Activated T-helper 1 cell treated with anti-CD3 and anti-CD28 coated beads, Interleukin-12 subunit alpha, Interleukin-12 subunit beta, Interleukin-2, Interleukin-4 antibody, amounts not matched to agents 30 ng/mL and 10 ng/mL and 1 ng/mL, durations not matched to agents 14 hours and 24 hours and 36 hours (primary cell): ENCODE measurements around the gene MCU. TPM values are rescaled to one million over a fixed set of nuclear protein-coding genes. Genes with fewer than 3 reads are reported as not detected.
A peak's percentile ranks its signal among the peaks of the same experiment; 100 is the strongest.
"Not testable (repeated sequence)": the region's sequence is repeated elsewhere in the genome, so short reads cannot be mapped to it uniquely, and the experiment has no call there.

ENCODE experiments used
- DNase-seq: peaks from one replicate; pipeline ENCODE4 v3.0.0; 2021; ENCODE audit warnings: low spot score
- H3K27ac Mint-ChIP-seq: one replicate; pipeline ENCODE4 v1.8.0; 2021; ENCODE audit warnings: mild to moderate bottlenecking, mixed read lengths
- H3K27me3 Mint-ChIP-seq: one replicate; pipeline ENCODE4 v1.8.0; 2022; ENCODE audit warnings: mild to moderate bottlenecking, moderate library complexity, mixed read lengths; ENCODE audit not compliant: insufficient read depth
- H3K36me3 Mint-ChIP-seq: one replicate; pipeline ENCODE4 v1.8.0; 2021; ENCODE audit warnings: low read depth, mixed read lengths
- H3K4me1 Mint-ChIP-seq: one replicate; pipeline ENCODE4 v1.8.0; 2021; ENCODE audit warnings: low read depth, mixed read lengths
- H3K4me3 Mint-ChIP-seq: one replicate; pipeline ENCODE4 v1.8.0; 2021; ENCODE audit warnings: mild to moderate bottlenecking, moderate library complexity, mixed read lengths
- H3K9me3 Mint-ChIP-seq: one replicate; pipeline ENCODE4 v1.8.0; 2021; ENCODE audit warnings: mixed read lengths
- intact Hi-C: fragments of 100-400 bp; cut with micrococcal nuclease; formaldehyde crosslinking; loops from one replicate; pipeline ENCODE4 v1.15.1; 2024
- total RNA-seq: library from RNA; stranded (reverse); gene quantifications from 2 replicates; pipeline ENCODE4 v1.2.3, GENCODE V29; 2022

Gene MCU
- total RNA-seq, 1 donor from 2014 or later = 17.5 TPM

GRCh38 chr10:72691470-72691862 lies 477 bp upstream of the MCU start:
- H3K27me3 Mint-ChIP-seq = peaks cover 7% of the 10 kb centered on the region
- peak overlapping the region; percentile 21 for H3K27ac Mint-ChIP-seq
- H3K4me1 Mint-ChIP-seq = peaks cover 37% of the 10 kb centered on the region
- no peaks in the 10 kb centered on the region for H3K9me3 Mint-ChIP-seq
- H3K4me3 Mint-ChIP-seq = peak overlapping the region; percentile 85
- intact Hi-C loops = loop anchor here (5.0 to 10.0 kb wide), 4 partner anchors 373 to 803 kb away; partner anchors contain the start of genes ECD, FAM149B1 and PPP3CB
- H3K36me3 Mint-ChIP-seq = peaks cover 2% of the 10 kb centered on the region
- no peak for DNase-seq

GRCh38 chr10:72692744-72692993 lies 726 bp downstream of the MCU start:
- DNase-seq = no peak

GRCh38 chr10:72692994-72693781 lies 1.2 kb downstream of the MCU start:
- H3K4me1 Mint-ChIP-seq = peaks cover 37% of the 10 kb centered on the region
- intact Hi-C loops = loop anchor here (1.0 to 10.0 kb wide), 10 partner anchors 16 to 802 kb away; partner anchors contain the start of genes DNAJB12, ECD, FAM149B1 and MICU1

More at GRCh38 chr10:72692744-72692993, 726 bp downstream of the MCU start:
- H3K9me3 Mint-ChIP-seq = no peaks in the 10 kb centered on the region
- intact Hi-C loops = loop anchor here (1.0 to 10.0 kb wide), 10 partner anchors 16 to 802 kb away; partner anchors contain the start of genes DNAJB12, ECD, FAM149B1 and MICU1
- peaks cover 37% of the 10 kb centered on the region for H3K4me1 Mint-ChIP-seq
- peaks cover 4% of the 10 kb centered on the region for H3K27me3 Mint-ChIP-seq
- H3K36me3 Mint-ChIP-seq = peaks cover 2% of the 10 kb centered on the region
- H3K27ac Mint-ChIP-seq = peak overlapping the region; percentile 66
- peak overlapping the region; percentile 85 for H3K4me3 Mint-ChIP-seq

DNA sequence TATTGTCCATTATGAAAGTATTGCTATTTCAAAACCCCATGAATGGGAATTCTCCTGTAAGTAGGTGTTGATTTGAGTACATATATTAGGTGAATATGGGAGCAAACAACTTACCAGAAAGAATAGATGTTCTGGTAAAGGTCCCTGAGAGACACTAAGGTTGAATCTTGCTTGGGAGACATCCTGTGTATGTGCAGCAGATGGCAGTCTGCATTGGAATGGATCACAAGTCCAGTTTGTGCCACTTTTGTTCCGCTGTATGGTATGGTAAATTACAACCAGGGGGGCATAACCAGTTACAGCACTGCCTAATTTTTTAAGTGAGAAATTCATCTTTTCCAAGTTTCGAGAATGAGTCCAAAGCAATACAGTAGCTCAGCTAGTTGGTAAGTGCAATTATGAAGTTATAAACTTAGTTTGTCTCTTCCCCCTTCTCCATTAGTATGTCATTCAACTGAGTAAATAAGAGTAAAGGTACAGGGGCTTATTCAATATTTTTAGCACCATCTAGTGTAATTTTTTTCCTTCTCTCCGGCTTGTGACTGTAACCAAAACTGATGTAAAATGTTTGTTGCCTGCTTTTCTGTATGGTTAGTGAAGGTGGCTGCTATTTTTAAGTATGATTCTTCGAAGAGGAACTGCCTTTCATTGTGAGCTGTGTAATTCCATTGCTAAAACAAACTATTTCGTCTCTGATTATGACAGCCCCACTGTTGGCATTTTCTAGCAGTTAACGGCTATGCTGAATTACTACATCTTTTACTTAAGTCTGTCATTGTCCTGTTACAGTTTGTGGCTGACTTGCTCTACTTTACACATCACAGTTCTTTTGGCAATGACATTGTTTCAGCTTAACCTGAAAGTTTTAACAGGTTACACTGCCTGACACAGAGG lies 2.8 kb downstream of the MCU start:
- Mint-ChIP-seq H3K27ac (no peak overlapping the region), H3K4me1 (peaks cover 37% of the 10 kb centered on the region), H3K4me3 (peak overlapping the region; percentile 38), H3K27me3 (peaks cover 3% of the 10 kb centered on the region), H3K9me3 (no peaks in the 10 kb centered on the region), H3K36me3 (peaks cover 2% of the 10 kb centered on the region)
- no peak for DNase-seq
- intact Hi-C loops = loop anchor here (5.0 to 10.0 kb wide), 4 partner anchors 370 to 800 kb away; partner anchors contain the start of genes ECD, FAM149B1 and PPP3CB

More at GRCh38 chr10:72692994-72693781, 1.2 kb downstream of the MCU start:
- Mint-ChIP-seq H3K36me3 (peaks cover 2% of the 10 kb centered on the region), H3K9me3 (no peaks in the 10 kb centered on the region), H3K27me3 (peaks cover 3% of the 10 kb centered on the region), H3K4me3 (peak overlapping the region; percentile 85), H3K27ac (peak overlapping the region; percentile 66)
- DNase-seq = no peak

GRCh38 chr10:72695496-72695895 lies 3.6 kb downstream of the MCU start:
- Mint-ChIP-seq H3K4me3 (no peak overlapping the region), H3K4me1 (peaks cover 31% of the 10 kb centered on the region), H3K36me3 (peaks cover 2% of the 10 kb centered on the region), H3K27me3 (no peaks in the 10 kb centered on the region), H3K9me3 (no peaks in the 10 kb centered on the region), H3K27ac (peak overlapping the region; percentile 16)
- DNase-seq = no peak
- intact Hi-C loops = loop anchor here (10.0 kb wide), 2 partner anchors 369 to 799 kb away; partner anchors contain the start of gene PPP3CB

DNA sequence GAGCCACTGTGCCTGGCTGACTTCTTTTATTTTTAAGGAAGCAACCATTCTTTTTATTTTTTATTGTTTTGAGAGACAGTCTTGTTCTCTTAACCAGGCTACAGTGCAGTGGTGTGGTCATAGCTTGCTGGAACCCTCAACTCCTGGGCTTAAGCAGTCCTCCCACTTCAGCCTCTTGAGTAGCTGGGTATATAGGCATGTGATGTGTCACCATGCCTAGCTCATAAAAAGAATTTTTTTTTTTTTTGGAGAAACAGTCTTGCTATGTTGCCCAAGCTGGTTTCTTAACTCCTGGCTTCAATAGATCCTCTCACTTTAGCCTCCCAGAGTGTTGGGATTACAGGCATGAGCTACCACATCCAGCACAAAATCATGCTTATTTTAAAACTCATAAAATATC lies 5.8 kb downstream of the MCU start:
- H3K27ac Mint-ChIP-seq = no peak overlapping the region
- peaks cover 35% of the 10 kb centered on the region for H3K4me1 Mint-ChIP-seq
- no peak overlapping the region for H3K4me3 Mint-ChIP-seq
- no peaks in the 10 kb centered on the region for H3K9me3 Mint-ChIP-seq
- DNase-seq = no peak
- intact Hi-C loops = loop anchor here (10.0 kb wide), 2 partner anchors 367 to 797 kb away; partner anchors contain the start of gene PPP3CB
- no peaks in the 10 kb centered on the region for H3K27me3 Mint-ChIP-seq
- H3K36me3 Mint-ChIP-seq = peaks cover 2% of the 10 kb centered on the region

DNA sequence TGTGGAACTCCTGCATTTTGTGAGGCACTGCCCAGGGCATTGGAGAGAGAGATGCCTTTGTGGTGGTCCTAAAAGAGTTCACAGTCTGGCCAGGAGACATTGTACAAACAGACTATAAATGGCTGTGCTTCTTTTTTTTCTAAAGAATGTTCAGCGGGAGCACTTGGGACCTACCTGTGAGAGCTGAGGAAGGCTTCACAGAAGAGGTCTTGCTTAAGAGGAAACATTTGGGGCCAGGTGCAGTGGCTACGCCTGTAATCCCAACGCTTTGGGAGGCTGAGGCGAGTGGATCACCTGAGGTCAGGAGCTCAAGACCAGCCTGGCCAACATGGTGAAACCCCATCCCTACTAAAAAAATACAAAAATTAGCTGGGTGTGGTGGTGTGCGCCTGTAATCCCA lies 10.5 kb downstream of the MCU start:
- H3K4me3 Mint-ChIP-seq, H3K9me3 Mint-ChIP-seq, H3K27me3 Mint-ChIP-seq, H3K36me3 Mint-ChIP-seq, intact Hi-C loops, DNase-seq, H3K27ac Mint-ChIP-seq: not testable (repeated sequence)
- H3K4me1 Mint-ChIP-seq = peaks cover 20% of the 10 kb centered on the region

- H3K36me3 Mint-ChIP-seq = no peaks in the 10 kb centered on the region
- intact Hi-C loops = no loop called here
- no peak overlapping the region for H3K27ac Mint-ChIP-seq
- no peak overlapping the region for H3K4me3 Mint-ChIP-seq
- peaks cover 20% of the 10 kb centered on the region for H3K4me1 Mint-ChIP-seq
- peaks cover under 1% of the 10 kb centered on the region for H3K27me3 Mint-ChIP-seq
- no peak for DNase-seq
- H3K9me3 Mint-ChIP-seq = no peaks in the 10 kb centered on the region
These were observed 11.1 kb downstream of the MCU start for GRCh38 chr10:72702868-72703581.

DNA sequence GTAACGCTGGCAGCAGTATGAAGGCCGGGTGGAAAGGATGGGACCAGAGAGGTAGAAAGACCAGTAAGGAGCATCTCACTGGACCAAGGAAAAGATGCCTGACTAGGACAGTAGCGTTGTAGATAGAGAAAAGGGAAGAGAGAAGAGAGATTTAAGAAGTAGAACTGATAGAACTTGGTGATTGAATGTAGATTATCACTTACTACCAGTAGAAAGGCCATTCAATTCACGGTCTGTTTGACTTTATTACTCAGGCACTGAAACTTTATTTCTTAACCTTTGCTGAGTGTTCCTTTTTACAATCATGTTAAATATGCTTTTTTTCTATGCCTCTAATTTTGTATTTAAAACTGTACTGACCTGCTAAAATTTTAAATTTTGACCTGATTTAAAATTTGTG lies 12.2 kb downstream of the MCU start:
- H3K27ac Mint-ChIP-seq = no peak overlapping the region
- H3K9me3 Mint-ChIP-seq = no peaks in the 10 kb centered on the region
- DNase-seq = no peak

DNA sequence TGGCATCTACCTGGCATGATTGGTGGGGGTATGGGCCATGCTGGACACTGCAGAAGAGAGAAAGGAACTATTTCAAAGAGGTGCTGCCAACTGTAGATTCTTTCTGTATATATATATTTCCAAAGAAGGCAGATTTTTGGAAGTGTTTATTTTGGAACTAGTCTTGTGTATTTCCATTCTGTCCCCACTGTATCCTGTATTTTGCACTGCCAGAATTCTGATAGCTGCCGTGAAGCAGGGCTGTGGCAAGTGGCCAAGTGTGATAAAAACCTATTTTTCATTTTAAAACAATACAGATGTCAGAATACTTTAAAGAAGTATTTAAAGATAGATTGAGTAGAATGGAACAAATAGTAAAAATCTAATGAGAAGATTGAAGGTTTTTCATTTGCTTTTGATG lies 17.1 kb downstream of the MCU start:
- no peak overlapping the region for H3K4me3 Mint-ChIP-seq
- no peaks in the 10 kb centered on the region for H3K36me3 Mint-ChIP-seq
- H3K9me3 Mint-ChIP-seq = no peaks in the 10 kb centered on the region
- H3K27ac Mint-ChIP-seq = no peak overlapping the region
- DNase-seq = no peak
- intact Hi-C loops = no loop called here
- H3K4me1 Mint-ChIP-seq = no peaks in the 10 kb centered on the region
- H3K27me3 Mint-ChIP-seq = peaks cover 2% of the 10 kb centered on the region

More for the DNA sequence above, 12.2 kb downstream of the MCU start:
- H3K36me3 Mint-ChIP-seq = no peaks in the 10 kb centered on the region
- peaks cover 2% of the 10 kb centered on the region for H3K27me3 Mint-ChIP-seq
- no peak overlapping the region for H3K4me3 Mint-ChIP-seq
- intact Hi-C loops = no loop called here
- H3K4me1 Mint-ChIP-seq = peaks cover 20% of the 10 kb centered on the region

GRCh38 chr10:72712136-72712535 lies 20.2 kb downstream of the MCU start:
- intact Hi-C loops = no loop called here
- no peak for DNase-seq
- Mint-ChIP-seq H3K27ac (no peak overlapping the region), H3K36me3 (peaks cover 4% of the 10 kb centered on the region), H3K27me3 (peaks cover 2% of the 10 kb centered on the region), H3K4me1 (no peaks in the 10 kb centered on the region), H3K9me3 (no peaks in the 10 kb centered on the region), H3K4me3 (no peak overlapping the region)

DNA sequence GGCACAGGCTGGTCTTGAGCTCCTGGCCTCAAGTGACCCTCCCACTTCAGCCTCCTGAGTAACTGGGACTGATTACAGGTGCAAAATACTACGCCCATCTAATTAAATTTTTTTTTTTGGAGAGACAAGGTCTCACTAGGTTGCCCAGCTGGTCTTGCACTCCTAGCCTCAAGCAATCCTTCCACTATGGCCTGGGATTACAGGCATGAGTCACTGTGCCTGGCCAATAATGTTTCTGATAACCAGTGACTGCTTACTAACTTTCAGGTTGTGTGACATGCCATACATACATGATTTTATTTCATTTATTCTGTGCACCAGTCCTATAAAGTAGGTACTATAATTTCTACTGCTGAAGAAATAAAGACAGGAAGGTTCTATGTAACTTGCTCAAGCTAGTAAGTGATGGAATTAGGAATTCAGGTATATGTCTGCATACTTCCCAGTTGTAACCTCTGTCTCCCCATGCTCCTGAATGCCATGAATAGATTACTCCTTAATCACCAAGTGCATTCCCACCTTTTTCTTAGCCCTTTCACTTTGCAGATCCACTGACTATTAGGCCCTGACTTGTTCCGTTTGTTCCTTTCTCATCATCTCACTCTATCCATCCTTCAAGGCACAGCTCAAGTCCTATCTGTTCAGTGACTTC lies 28.1 kb downstream of the MCU start:
- peaks cover 6% of the 10 kb centered on the region for H3K36me3 Mint-ChIP-seq
- H3K27me3 Mint-ChIP-seq = no peaks in the 10 kb centered on the region
- no peak for DNase-seq
- H3K9me3 Mint-ChIP-seq = no peaks in the 10 kb centered on the region
- intact Hi-C loops = no loop called here
- H3K4me1 Mint-ChIP-seq = no peaks in the 10 kb centered on the region
- no peak overlapping the region for H3K27ac Mint-ChIP-seq
- H3K4me3 Mint-ChIP-seq = no peak overlapping the region
